ENCODE measurements around the gene OR2A42.

GRCh38 chr7:144256112-144256511 is 16.7 kb upstream of the OR2A42 start:
- no peak for TF ChIP-seq EP300 (IDR thresholded peaks at IDR 0.05)
- no peak for TF ChIP-seq CTCF (IDR thresholded peaks at IDR 0.05)
- no peak for TF ChIP-seq POLR2A (IDR thresholded peaks at IDR 0.05)
- no peak for TF ChIP-seq POLR2AphosphoS5 (IDR thresholded peaks at IDR 0.05)

Measured in stomach (tissue), 4 donors.